HG03045 (cell line): Measurements from ENCODE around the gene SLC9A3.
A peak's percentile ranks its signal among the peaks of the same experiment; 100 is the strongest.

Experiments used
- ATAC-seq: cut with Tn5 transposase; IDR thresholded peaks from one replicate; pipeline ENCODE4 v1.9.1; 2021; ENCODE audit warnings: mild to moderate bottlenecking, moderate library complexity; ENCODE audit not compliant: unreplicated experiment

SLC9A3 gene

DNA sequence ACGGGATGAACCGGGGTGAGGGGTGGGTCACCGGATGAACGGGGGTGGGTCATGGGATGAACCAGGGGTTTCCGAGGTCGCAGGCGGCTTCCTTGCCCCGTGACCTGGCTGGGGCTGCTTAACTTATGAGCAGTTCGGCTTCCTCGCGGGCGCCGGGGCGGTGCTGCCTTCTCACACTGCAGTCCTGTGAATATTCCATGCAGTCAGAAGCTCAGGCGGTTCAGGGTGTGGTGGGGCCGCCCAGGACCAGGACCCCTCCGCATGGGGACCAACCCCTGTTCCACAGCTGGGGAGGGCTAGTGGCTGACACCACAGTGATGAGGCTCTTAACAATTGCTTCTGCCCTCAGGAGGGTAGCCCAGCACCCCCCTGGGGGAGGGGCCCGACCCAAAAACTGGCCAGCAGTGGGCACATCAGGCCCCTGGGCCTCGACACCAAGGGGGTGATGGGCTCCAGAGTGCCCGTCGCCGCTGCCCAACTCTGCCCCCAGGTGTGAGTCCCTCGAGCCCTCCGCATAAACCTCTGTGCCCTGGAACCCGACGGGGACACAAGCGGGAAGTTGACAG lies 30.9 kb upstream of the SLC9A3 start:
- no peak for ATAC-seq

DNA sequence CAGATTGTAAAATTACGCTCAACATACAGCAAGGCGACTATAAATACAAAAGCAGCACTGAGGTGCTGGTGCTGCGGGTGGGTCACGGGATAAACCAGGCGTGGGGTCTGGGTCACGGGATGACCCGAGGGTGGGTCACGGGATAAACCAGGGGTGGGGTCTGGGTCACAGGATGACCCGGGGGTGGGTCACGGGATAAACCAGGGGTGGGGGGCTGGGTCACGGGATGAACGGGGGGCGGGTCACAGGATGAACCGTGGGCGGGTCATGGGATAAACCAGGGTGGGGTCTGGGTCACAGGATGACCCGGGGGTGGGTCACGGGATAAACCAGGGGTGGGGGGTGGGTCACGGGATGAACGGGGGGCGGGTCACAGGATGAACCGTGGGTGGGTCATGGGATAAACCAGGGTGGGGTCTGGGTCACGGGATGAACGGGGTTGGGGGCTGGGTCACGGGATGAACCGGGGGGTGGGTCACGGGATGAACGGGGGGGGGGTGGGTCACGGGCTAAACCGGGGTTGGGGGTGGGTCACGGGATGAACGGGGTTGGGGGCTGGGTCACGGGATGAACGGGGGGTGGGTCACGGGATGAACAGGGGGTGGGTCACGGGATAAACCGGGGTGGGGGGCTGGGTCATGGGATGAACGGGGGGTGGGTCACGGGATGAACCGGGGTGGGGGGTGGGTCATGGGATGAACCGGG lies 30.2 kb upstream of the SLC9A3 start:
- no peak for ATAC-seq

- no peak for ATAC-seq
Measured at GRCh38 chr5:553874-554273, 29.6 kb upstream of the SLC9A3 start.

- ATAC-seq = no peak
Measured at GRCh38 chr5:551406-551805, 27.2 kb upstream of the SLC9A3 start.

DNA sequence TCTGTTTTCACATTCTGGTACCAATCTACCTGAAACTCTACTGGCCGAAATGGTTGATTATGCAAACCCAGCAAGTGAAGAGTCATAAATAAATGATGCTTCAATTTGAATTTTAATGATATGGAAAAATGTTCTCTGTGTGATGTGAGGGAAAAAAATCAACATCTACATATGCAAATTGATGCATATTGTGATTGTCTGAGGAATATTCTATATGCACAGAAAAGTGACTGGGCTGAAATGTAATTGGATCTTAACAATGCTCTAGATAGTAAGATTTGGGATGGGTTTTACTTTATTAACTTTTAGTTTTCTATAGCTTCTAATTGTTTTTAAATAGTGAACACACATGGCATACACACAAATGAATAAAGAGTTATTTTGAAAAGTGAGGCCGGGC lies 25.0 kb upstream of the SLC9A3 start:
- no peak for ATAC-seq

DNA sequence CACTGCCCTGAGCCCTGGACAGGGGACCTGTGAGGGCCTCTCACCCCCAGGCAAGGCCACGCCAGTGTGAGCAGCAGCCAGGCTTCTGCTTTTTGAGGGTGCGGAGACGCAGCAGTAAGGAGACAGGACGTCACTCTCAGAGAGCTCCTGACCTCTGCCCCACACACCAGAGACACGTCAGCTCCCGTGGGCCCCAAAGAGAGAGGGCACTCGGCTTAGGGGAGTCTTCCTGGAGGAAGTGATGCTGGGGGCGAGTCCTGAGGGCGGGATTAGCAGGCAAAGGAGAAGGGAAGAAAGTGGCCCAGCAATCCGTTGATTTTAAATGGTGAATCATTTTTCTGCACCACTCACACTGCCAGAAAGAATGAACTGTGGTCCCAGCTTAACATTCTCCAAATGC lies 24.0 kb upstream of the SLC9A3 start:
- no peak for ATAC-seq

GRCh38 chr5:547086-547924 lies 23.1 kb upstream of the SLC9A3 start:
- ATAC-seq = no peak

GRCh38 chr5:546376-546908 lies 22.2 kb upstream of the SLC9A3 start:
- ATAC-seq = no peak

DNA sequence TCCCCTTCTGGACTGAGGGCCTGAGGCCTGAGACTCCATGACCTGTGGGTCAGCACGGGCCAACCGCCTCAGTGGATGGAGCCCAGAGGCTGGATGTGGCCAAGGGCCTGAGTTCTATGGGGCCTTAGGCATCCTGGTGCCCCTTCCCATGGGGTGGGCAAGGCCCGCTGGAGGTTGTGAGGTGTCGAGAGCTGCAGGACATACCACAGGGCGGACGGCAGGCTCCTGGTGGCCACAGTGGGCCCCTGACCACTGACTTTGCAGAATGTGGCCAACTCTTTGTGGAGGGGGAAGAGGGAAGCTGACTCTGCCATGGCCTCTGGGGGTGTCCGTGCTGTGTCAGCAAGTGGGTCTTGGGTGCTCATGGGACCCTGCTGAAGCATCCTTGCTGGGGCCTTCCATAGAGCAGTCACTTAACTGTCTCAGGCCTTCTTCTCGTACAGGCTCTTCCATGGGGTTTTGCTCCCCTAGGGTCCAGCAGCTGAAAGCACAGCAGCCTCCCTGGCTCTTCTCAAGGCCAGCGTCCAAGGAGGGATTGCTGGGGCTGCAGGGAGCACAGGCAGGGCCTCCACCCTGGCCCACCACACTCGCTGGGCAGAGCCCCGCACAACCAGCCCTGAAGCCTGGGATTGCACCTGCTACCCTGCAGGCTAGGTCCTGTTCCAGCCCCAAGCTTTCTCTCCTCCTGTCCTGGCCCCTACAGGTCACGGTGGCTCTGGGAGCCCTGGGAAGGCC lies 21.6 kb upstream of the SLC9A3 start:
- ATAC-seq = no peak

GRCh38 chr5:544675-545355 lies 20.6 kb upstream of the SLC9A3 start:
- no peak for ATAC-seq

DNA sequence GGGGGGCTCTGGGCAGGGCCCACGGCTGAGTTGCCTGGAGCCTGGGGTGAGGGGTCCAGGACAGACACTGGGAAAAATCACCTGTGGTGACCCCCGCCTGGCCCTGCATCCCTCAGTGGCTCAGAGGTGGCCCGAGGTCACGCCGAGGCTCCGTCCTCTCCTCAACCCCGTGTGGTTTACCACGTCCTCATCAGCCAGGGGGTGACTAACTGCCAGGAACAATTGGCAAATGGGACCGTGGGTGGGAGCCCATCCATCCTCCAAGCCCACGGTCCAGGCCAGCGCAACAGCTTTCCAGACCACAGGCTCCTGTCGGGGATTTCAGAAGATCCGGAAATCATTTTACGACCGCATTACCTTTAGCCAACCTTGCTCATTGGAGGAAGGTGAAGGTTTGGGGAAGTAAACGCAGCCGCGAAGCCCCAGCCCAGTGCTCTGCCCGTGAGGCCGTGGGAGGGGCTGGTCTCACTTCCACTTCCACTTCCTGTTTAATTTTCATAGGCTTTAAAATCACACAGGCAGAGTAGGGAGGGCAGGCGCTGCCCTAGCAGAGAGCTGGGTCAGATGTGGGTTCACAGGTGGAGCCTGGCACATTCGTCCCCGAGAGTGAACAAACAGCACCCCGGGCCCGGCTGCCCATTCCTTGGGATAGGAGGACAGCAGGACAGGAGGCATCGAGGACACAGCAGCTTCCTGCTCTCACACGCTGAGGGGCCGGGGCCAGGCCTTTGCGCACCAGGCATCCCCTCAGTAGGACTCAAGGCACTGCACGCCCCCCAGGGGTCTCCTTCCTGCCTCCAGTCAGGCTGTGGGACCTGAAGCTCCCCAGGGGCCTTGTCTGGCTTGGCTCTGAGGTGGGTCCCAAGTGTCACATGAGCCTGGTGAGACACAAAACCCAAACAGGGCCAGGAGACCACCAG lies 19.8 kb upstream of the SLC9A3 start:
- ATAC-seq = peak; percentile 76

DNA sequence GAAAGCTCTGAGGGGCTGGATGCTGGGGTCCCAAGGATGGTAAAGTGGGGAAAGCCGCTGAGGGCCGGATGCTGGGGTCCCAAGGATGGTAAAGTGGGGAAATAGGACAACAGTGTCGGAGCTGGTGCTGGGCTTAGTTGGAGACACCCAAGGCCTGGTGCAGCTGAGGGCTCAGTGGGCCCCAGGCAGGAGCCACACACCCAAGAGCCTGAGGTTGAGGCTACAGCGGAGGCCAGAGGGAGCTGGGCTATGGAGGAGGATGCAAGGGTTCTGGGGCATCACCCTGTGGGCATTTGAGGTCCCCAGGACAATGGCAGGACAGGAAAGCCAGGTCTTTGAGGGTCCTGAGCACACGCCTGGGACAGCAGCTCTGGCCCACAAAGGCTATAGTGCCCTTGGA lies 19.1 kb upstream of the SLC9A3 start:
- no peak for ATAC-seq

DNA sequence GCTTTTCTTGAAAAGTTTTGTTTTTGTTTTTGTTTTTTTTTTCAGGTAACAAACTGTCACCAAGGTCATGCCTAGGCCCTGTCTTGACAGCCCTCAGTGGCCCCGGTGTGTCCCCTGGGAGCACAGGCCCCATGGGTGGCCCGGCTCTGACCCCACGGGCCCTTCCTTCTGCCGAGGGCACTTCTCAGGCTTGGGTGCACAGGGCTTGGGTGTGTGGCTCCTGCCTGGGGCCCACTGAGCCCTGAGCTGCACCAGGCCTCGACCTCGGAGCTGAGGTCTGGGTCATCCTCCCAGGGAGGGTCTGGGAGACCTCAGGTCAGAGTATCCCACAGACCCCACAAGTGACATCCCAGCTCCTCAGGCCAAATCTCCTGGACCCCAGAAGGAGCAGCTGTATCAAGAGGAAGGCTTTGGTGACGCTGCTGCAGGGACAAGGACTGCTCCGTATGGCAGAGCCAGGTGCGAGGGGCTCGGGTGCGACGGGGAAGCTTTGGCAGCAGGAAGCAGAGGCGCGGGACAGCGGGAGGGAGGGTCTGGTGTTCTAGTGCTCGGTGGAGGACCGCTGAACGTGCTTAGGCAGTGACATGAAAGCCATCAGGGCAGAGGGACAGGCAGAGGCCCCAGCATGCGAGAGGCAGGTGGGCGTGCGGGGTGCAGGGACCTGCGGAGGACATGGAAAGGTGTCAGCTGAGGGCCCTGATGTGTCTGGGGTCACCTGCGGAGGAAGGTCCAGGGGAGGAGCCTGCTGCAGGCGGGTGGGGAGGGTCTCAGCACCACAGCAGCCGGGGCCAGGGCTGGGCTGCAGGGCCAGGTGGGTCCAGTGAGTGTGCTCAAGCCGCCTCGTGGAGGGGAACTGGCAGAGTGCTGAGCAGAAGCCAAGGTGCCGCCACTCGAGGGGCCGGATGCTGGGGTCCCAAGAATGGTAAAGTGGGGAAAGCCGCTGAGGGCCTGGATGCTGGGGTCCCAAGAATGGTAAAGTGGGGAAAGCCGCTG lies 18.4 kb upstream of the SLC9A3 start:
- no peak for ATAC-seq

- ATAC-seq = no peak
Measured at GRCh38 chr5:541539-542318, 17.5 kb upstream of the SLC9A3 start.

DNA sequence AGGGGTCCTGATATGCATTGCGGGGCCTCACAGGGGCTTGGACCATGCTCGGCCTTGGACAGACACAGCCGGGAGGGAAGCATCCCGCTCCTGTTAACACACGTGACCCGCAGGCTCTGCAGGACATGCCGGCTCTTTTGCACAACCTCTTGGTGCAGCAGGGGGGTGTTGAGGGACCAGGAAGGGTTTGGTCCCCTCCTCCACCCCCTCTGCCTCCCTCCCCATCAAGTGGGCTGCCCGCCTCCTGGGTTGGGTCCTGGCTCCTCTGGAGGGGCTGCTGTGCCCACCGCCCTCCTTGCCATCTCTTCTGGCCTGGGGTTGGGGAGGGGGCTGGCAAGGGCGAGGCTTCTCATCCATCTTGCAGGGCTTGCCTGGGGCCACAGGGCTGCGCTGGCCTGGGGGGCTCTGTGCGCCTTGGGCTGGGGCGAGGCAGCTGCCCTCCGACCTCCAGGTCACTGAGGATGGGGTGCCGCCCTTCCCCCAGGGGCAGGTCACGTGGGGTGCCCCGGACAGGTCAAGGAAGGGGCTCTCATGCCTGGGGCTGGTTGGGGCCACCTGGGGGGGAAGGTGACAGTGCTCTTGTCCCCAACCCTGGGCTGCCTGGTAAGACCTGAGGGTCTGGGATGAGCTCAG lies 16.8 kb upstream of the SLC9A3 start:
- ATAC-seq = no peak

- no peak for ATAC-seq
Measured at GRCh38 chr5:540071-540905, 16.0 kb upstream of the SLC9A3 start.
